Measurements from ENCODE around the gene YOD1.

Gene YOD1

GRCh38 chr1:207072233-207072632 lies 21.2 kb upstream of the YOD1 start:
- DNase-seq (ENCODE audit: low read depth): no peak

- DNase-seq (ENCODE audit: low read depth): no peak
Observed at GRCh38 chr1:207071426-207071825, 20.4 kb upstream of the YOD1 start.

GRCh38 chr1:207070811-207071210 lies 19.8 kb upstream of the YOD1 start:
- DNase-seq (ENCODE audit: low read depth): no peak

- DNase-seq (ENCODE audit: low read depth): no peak
Observed at GRCh38 chr1:207069858-207070506, 19.0 kb upstream of the YOD1 start.

GRCh38 chr1:207069061-207069460 lies 18.1 kb upstream of the YOD1 start:
- DNase-seq (ENCODE audit: low read depth): no peak

GRCh38 chr1:207067665-207068064 lies 16.7 kb upstream of the YOD1 start:
- no peak for DNase-seq (ENCODE audit: low read depth)

- no peak for DNase-seq (ENCODE audit: low read depth)
Observed at GRCh38 chr1:207067185-207067584, 16.2 kb upstream of the YOD1 start.

GRCh38 chr1:207064561-207064960 lies 13.6 kb upstream of the YOD1 start:
- no peak for DNase-seq (ENCODE audit: low read depth)

GRCh38 chr1:207063014-207063413 lies 12.0 kb upstream of the YOD1 start:
- DNase-seq (ENCODE audit: low read depth): no peak

- no peak for DNase-seq (ENCODE audit: low read depth)
Observed at GRCh38 chr1:207062058-207062457, 11.1 kb upstream of the YOD1 start.

GRCh38 chr1:207060596-207060995 lies 9.6 kb upstream of the YOD1 start:
- DNase-seq (ENCODE audit: low read depth): no peak

GRCh38 chr1:207059881-207060280 lies 8.9 kb upstream of the YOD1 start:
- no peak for DNase-seq (ENCODE audit: low read depth)

GRCh38 chr1:207058878-207059867 lies 8.2 kb upstream of the YOD1 start:
- no peak for DNase-seq (ENCODE audit: low read depth)

- no peak for DNase-seq (ENCODE audit: low read depth)
Observed at GRCh38 chr1:207058252-207058651, 7.2 kb upstream of the YOD1 start.

GRCh38 chr1:207056673-207057072 lies 5.7 kb upstream of the YOD1 start:
- no peak for DNase-seq (ENCODE audit: low read depth)

- no peak for DNase-seq (ENCODE audit: low read depth)
Observed at GRCh38 chr1:207055386-207056001, 4.5 kb upstream of the YOD1 start.

- DNase-seq (ENCODE audit: low read depth): no peak
Observed at GRCh38 chr1:207054491-207054890, 3.5 kb upstream of the YOD1 start.

GRCh38 chr1:207052911-207053769 lies 2.1 kb upstream of the YOD1 start, which contains the start of gene PFKFB2:
TSS of gene PFKFB2 (plus strand) at chr1:207053275. CDS start at chr1:207054718, 1,443 bp downstream.
- peak; percentile 86 for DNase-seq (ENCODE audit: low read depth)

GRCh38 chr1:207050480-207051190 lies 373 bp downstream of the YOD1 start:
- DNase-seq (ENCODE audit: low read depth): peak; percentile 75

GRCh38 chr1:207049974-207050391 lies 1.0 kb downstream of the YOD1 start:
- no peak for DNase-seq (ENCODE audit: low read depth)

GRCh38 chr1:207049514-207049913 lies 1.5 kb downstream of the YOD1 start:
- no peak for DNase-seq (ENCODE audit: low read depth)
